CD4-positive, alpha-beta T cell (primary cell): ENCODE results near the gene ZNF117. TPM values are rescaled to one million over a fixed set of nuclear protein-coding genes. Genes with fewer than 3 reads are reported as not detected.
"Not testable (repeated sequence)": the region's sequence is repeated elsewhere in the genome, so short reads cannot be mapped to it uniquely, and the experiment has no call there.

ENCODE experiments used
- ATAC-seq: fragments of 200-7000 bp; cut with Tn5 transposase; one replicate; pipeline ENCODE4 v1.10.0; 2022; ENCODE audit warnings: mild to moderate bottlenecking; ENCODE audit not compliant: poor library complexity
- CTCF ChIA-PET: fragments of 350-600 bp; sonication (Branson Sonifier 250); formaldehyde crosslinking; loops from one replicate; lab custom pipeline; 2021; ENCODE audit warnings: antibody characterized with exemption, inconsistent platforms; lab: Charles Lee
- POLR2A ChIA-PET: fragments of 350-600 bp; sonication (Branson Sonifier 250); formaldehyde crosslinking; loops from one replicate; lab custom pipeline; 2021; ENCODE audit warnings: antibody characterized with exemption, inconsistent platforms; lab: Charles Lee
- DNase-seq, 14 experiments: peaks; one replicate each; pipeline ENCODE4 v3.0.0-alpha.2; 2013 to 2020; ENCODE audit warnings: mixed read lengths in 2 of 14
- H3K27ac ChIP-seq, 2 donors: one replicate each; pipeline versions ENCODE4 v1.5.1 to v1.7.0; 2013; ENCODE audit warnings: low read length in 2 of 2, low read depth in 1 of 2, mild to moderate bottlenecking in 1 of 2
- H3K27me3 ChIP-seq, 2 experiments: 1 replicate in 1 of 2; 2 replicates in 1 of 2; pipeline versions ENCODE4 v1.6.1 to v1.7.0; 2013; ENCODE audit warnings: low read length in 2 of 2, control low read depth in 1 of 2, mild to moderate bottlenecking in 1 of 2, moderate library complexity in 1 of 2; ENCODE audit not compliant: insufficient read depth in 2 of 2, control insufficient read depth in 1 of 2
- H3K36me3 ChIP-seq: one replicate; pipeline ENCODE4 v1.6.1; 2013; ENCODE audit warnings: low read length, control low read depth; ENCODE audit not compliant: insufficient read depth
- H3K4me1 ChIP-seq: one replicate; pipeline ENCODE4 v1.6.1; 2013; ENCODE audit warnings: low read length, control low read depth; ENCODE audit not compliant: insufficient read depth
- H3K4me3 ChIP-seq: one replicate; pipeline ENCODE4 v1.5.1; 2013; ENCODE audit warnings: mild to moderate bottlenecking, low read length, moderate library complexity
- H3K9me3 ChIP-seq, 2 experiments: 1 replicate in 1 of 2; 2 replicates in 1 of 2; pipeline versions ENCODE4 v1.6.1 to v1.7.0; 2013; ENCODE audit warnings: low read length in 2 of 2, mild to moderate bottlenecking in 2 of 2, control low read depth in 1 of 2, moderate library complexity in 1 of 2; ENCODE audit not compliant: control insufficient read depth in 1 of 2, insufficient read depth in 1 of 2
- H3K27ac Mint-ChIP-seq: one replicate; pipeline ENCODE4 v1.8.0; 2020; ENCODE audit warnings: mixed read lengths
- H3K27me3 Mint-ChIP-seq: one replicate; pipeline ENCODE4 v1.8.0; 2021; ENCODE audit warnings: mixed read lengths
- H3K36me3 Mint-ChIP-seq: one replicate; pipeline ENCODE4 v1.8.0; 2021; ENCODE audit warnings: low read depth, mixed read lengths
- H3K4me1 Mint-ChIP-seq: one replicate; pipeline ENCODE4 v1.8.0; 2021; ENCODE audit warnings: low read depth, mixed read lengths
- H3K4me3 Mint-ChIP-seq: one replicate; pipeline ENCODE4 v1.8.0; 2020; ENCODE audit warnings: mild to moderate bottlenecking, mixed read lengths
- H3K9me3 Mint-ChIP-seq: one replicate; pipeline ENCODE4 v1.8.0; 2020; ENCODE audit warnings: mixed read lengths
- intact Hi-C, 2 experiments: fragments of 100-400 bp; cut with DNase I in 1 of 2; cut with micrococcal nuclease in 1 of 2; formaldehyde crosslinking; loops; one replicate each; pipeline versions ENCODE4 v1.15.1 to v1.9.0; 2023 to 2025; cut with DNase I, micrococcal nuclease
- total RNA-seq, 174 experiments: library from RNA in 2 of 174; stranded (reverse) in 2 of 174; gene quantifications; one replicate each; pipeline ENCODE4 v1.2.3 and lab custom pipeline; 2021 to 2026
- TF ChIP-seq, protein P1 (sequence below): fragments of 200-600 bp; IDR thresholded peaks from one replicate; pipeline ENCODE4 v1.8.0; 2022; ENCODE audit warnings: antibody characterized with exemption, mild to moderate bottlenecking

The ZNF117 gene
- total RNA-seq, 2 experiments from 2014 or later, result 1.9 to 2.2 TPM

- Histone ChIP-seq H3K4me1 (no peaks in the 10 kb centered on the region), H3K27me3 (peaks cover 0 to 2% of the 10 kb centered on the region in 2 experiments), H3K27ac (no peak overlapping the region), H3K36me3 (no peaks in the 10 kb centered on the region), H3K4me3 (no peak overlapping the region), H3K9me3 (peaks cover 0 to 5% of the 10 kb centered on the region in 2 experiments)
- peaks cover 11% of the 10 kb centered on the region for H3K9me3 Mint-ChIP-seq
- no peaks in the 10 kb centered on the region for H3K36me3 Mint-ChIP-seq
- intact Hi-C loops, result no loop called here
- TF ChIP-seq, protein P1, sequence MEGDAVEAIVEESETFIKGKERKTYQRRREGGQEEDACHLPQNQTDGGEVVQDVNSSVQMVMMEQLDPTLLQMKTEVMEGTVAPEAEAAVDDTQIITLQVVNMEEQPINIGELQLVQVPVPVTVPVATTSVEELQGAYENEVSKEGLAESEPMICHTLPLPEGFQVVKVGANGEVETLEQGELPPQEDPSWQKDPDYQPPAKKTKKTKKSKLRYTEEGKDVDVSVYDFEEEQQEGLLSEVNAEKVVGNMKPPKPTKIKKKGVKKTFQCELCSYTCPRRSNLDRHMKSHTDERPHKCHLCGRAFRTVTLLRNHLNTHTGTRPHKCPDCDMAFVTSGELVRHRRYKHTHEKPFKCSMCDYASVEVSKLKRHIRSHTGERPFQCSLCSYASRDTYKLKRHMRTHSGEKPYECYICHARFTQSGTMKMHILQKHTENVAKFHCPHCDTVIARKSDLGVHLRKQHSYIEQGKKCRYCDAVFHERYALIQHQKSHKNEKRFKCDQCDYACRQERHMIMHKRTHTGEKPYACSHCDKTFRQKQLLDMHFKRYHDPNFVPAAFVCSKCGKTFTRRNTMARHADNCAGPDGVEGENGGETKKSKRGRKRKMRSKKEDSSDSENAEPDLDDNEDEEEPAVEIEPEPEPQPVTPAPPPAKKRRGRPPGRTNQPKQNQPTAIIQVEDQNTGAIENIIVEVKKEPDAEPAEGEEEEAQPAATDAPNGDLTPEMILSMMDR, result no peak
- ATAC-seq, result no peak
- no peaks in the 10 kb centered on the region for H3K4me1 Mint-ChIP-seq
- H3K27me3 Mint-ChIP-seq, result peaks cover 13% of the 10 kb centered on the region
- POLR2A ChIA-PET, result no interaction called here
- CTCF ChIA-PET, result no interaction called here
- no peak overlapping the region for H3K27ac Mint-ChIP-seq
- H3K4me3 Mint-ChIP-seq, result no peak overlapping the region
- DNase-seq, result no peak
These were observed 31.6 kb downstream of the ZNF117 start for GRCh38 chr7:64959072-64959747.

DNA sequence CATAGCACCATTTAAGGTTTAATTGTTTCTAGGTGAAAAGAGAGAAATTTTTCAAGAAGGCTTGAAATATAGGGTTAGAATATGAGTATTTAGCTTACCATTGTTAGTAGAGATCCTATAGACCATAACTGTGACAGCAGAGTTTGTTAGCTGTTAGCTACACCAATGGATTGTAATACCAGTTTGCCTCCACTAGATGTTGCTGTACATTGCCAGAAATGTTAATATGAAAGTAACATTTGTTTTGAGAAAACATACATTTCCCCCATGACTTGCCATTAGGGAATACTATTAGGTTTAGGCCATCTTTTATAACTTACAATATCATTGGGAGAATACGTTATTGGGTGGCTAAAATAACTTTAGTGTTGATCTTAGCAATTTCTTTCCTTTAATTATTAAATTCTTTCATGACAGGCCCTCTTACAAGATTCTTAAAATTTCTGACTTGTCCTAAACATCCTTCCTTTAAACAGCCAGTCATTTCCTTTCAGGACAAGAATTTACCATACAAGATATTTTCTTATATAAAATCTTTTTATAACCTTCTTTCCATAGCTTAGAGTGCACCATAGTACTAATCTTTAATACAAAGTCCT, 39.5 kb downstream of the ZNF117 start:
- intact Hi-C loops, result loop anchor here (1.0 to 5.0 kb wide), 2 partner anchors 271 to 356 kb away; no protein-coding TSS in a partner anchor
- H3K4me1 Mint-ChIP-seq, result peaks cover 5% of the 10 kb centered on the region
- POLR2A ChIA-PET, result interaction anchor here (0.6 to 1.0 kb wide), 2 partner anchors 36 to 358 kb away, joined by 3 read pairs; no protein-coding TSS in a partner anchor
- no peaks in the 10 kb centered on the region for H3K36me3 Mint-ChIP-seq
- Histone ChIP-seq H3K27ac (no peak overlapping the region), H3K27me3 (peaks cover 20 to 36% of the 10 kb centered on the region in 2 experiments), H3K4me1 (peaks cover 13% of the 10 kb centered on the region), H3K36me3 (no peaks in the 10 kb centered on the region), H3K4me3 (no peak overlapping the region), H3K9me3 (peaks cover 0 to 17% of the 10 kb centered on the region in 2 experiments)
- TF ChIP-seq, protein P1, result peak; percentile 96
- ATAC-seq (peak; percentile 60), DNase-seq (peak in 3 of 14 experiments; percentile 56 to 66 (median 65))
- H3K27ac Mint-ChIP-seq, result no peak overlapping the region
- no peaks in the 10 kb centered on the region for H3K9me3 Mint-ChIP-seq
- peaks cover 45% of the 10 kb centered on the region for H3K27me3 Mint-ChIP-seq
- CTCF ChIA-PET, result interaction anchor here (0.6 to 1.6 kb wide), 2 partner anchors 265 to 398 kb away, joined by 3 to 6 read pairs; no protein-coding TSS in a partner anchor
- H3K4me3 Mint-ChIP-seq, result no peak overlapping the region

GRCh38 chr7:64950673-64951072, 40.2 kb downstream of the ZNF117 start:
- not testable (repeated sequence) for H3K4me3 Mint-ChIP-seq, H3K27ac ChIP-seq, H3K27ac Mint-ChIP-seq, H3K4me1 Mint-ChIP-seq, H3K36me3 ChIP-seq, H3K9me3 Mint-ChIP-seq, DNase-seq, ATAC-seq, H3K36me3 Mint-ChIP-seq, H3K4me3 ChIP-seq
- Histone ChIP-seq H3K27me3 (peaks cover 27 to 43% of the 10 kb centered on the region in 2 experiments), H3K4me1 (peaks cover 13% of the 10 kb centered on the region), H3K9me3 (peaks cover 0 to 17% of the 10 kb centered on the region in 2 experiments)
- H3K27me3 Mint-ChIP-seq, result peaks cover 49% of the 10 kb centered on the region
- intact Hi-C loops, result loop anchor here (1.0 to 5.0 kb wide), 2 partner anchors 272 to 357 kb away; no protein-coding TSS in a partner anchor
- ChIA-PET POLR2A (interaction anchor here (0.7 kb wide), 1 partner anchor 192 kb away, joined by 3 read pairs; no protein-coding TSS in a partner anchor), CTCF (interaction anchor here (0.6 to 1.6 kb wide), 2 partner anchors 266 to 399 kb away, joined by 3 to 6 read pairs; no protein-coding TSS in a partner anchor)

- POLR2A ChIA-PET, H3K4me1 Mint-ChIP-seq: not testable (repeated sequence)
These were observed 42.1 kb downstream of the ZNF117 start for GRCh38 chr7:64948774-64949173.

More at GRCh38 chr7:64948774-64949173, 42.1 kb downstream of the ZNF117 start:
- H3K4me3 Mint-ChIP-seq, H3K27ac Mint-ChIP-seq, H3K27ac ChIP-seq, intact Hi-C loops, DNase-seq, H3K36me3 ChIP-seq, H3K36me3 Mint-ChIP-seq, H3K9me3 Mint-ChIP-seq, ATAC-seq, H3K4me3 ChIP-seq: not testable (repeated sequence)
- CTCF ChIA-PET, result interaction anchor here (1.0 kb wide), 1 partner anchor 261 kb away, joined by 3 read pairs; no protein-coding TSS in a partner anchor
- Histone ChIP-seq H3K4me1 (peaks cover 13% of the 10 kb centered on the region), H3K27me3 (peaks cover 31 to 56% of the 10 kb centered on the region in 2 experiments), H3K9me3 (peaks cover 0 to 12% of the 10 kb centered on the region in 2 experiments)
- H3K27me3 Mint-ChIP-seq, result peaks cover 64% of the 10 kb centered on the region
